HFFc6 (cell line): ENCODE measurements around the gene ZNF469. TPM values are rescaled to one million over a fixed set of nuclear protein-coding genes. Genes with fewer than 3 reads are reported as not detected.

Experiments
- DNase-seq: peaks from one replicate; pipeline ENCODE4 v3.0.0-alpha.2; 2018
- H3K27ac Mint-ChIP-seq: 2 replicates; pipeline ENCODE4 v1.8.0; 2020; ENCODE audit warnings: mild to moderate bottlenecking, mixed read lengths
- H3K27me3 Mint-ChIP-seq: 2 replicates; pipeline ENCODE4 v1.8.0; 2021; ENCODE audit warnings: mild to moderate bottlenecking, moderate library complexity, mixed read lengths; ENCODE audit not compliant: insufficient read depth
- H3K36me3 Mint-ChIP-seq: 2 replicates; pipeline ENCODE4 v1.8.0; 2021; ENCODE audit warnings: low read depth, mixed read lengths
- H3K4me1 Mint-ChIP-seq: 2 replicates; pipeline ENCODE4 v1.8.0; 2020; ENCODE audit warnings: low read depth, mixed read lengths
- H3K4me3 Mint-ChIP-seq: 2 replicates; pipeline ENCODE4 v1.8.0; 2020; ENCODE audit warnings: mild to moderate bottlenecking, moderate library complexity, mixed read lengths
- H3K9me3 Mint-ChIP-seq: 2 replicates; pipeline ENCODE4 v1.8.0; 2020; ENCODE audit warnings: mild to moderate bottlenecking, mixed read lengths
- CTCF ChIP-seq: fragments of 200-600 bp; sonication (generic); IDR thresholded peaks from 2 replicates; pipeline ENCODE4 v1.5.0; 2021; ENCODE audit warnings: antibody characterized with exemption, mild to moderate bottlenecking
- total RNA-seq, 6 experiments: library from RNA; stranded (reverse); fragmentation: NEBNext Ultra II Directional; extraction: Animal tissue kit (Norgen Biotek cat#: 25700); gene quantifications; 2 replicates in 1 of 6; 3 replicates in 5 of 6; pipeline ENCODE4 v1.2.3, GENCODE V29; 2021

Gene ZNF469
- total RNA-seq, 6 experiments from 2014 or later: 9.4 to 17.5 (median 10.1) TPM

DNA sequence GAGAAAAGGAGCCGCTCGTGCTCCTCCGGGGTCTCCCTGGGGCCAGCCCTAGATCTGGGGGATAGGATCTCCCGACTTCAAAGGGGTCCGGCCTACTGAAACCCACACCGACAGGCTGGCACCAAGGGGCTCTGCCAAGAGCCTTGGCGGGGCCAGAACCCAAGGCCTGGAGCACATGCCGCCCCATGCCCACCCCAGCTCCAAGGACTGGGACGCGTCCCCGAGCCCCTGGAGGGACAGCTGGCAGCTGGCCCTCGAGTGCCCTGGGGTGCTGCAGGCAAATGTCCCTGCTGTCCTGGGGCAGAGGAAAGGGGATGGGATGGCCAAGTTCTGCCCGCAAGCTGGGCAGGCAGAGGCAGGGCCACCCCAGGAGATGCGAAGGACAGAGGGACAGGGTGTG is 38.5 kb downstream of the ZNF469 start:
- Mint-ChIP-seq H3K27ac (no peak overlapping the region), H3K27me3 (no peaks in the 10 kb centered on the region; the same call in 1 of the 2 replicates), H3K4me3 (no peak overlapping the region), H3K9me3 (no peaks in the 10 kb centered on the region), H3K4me1 (peaks cover 5% of the 10 kb centered on the region; the same call in 1 of the 2 replicates), H3K36me3 (no peaks in the 10 kb centered on the region)
- TF ChIP-seq CTCF: no peak
- DNase-seq: no peak

DNA sequence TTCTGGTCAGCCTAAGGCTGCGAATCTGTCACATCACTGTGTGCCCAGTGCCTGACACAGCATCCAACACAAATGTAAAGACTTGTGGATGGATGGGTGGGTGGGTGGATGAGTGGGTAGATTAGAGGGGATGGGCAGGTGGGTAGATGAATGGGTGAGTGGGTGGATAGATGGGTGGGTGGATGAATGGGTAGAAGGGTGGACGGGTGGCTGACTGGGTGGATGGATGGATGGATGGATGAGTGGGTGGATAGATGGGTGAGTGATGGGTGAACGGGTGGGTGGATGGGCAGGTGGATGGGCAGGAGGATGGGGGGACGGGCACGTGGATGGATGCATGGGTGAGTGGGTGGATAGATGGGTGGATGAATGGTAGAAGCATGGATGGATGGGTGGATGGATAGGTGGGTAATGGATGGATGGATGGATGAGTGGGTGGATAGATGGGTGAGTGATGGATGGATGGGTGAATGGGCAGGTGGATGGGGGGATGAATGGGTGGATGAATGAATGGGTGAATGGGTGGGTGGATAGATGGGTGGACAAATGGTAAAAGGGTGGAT is 39.2 kb downstream of the ZNF469 start:
- Mint-ChIP-seq H3K4me3 (no peak overlapping the region), H3K27ac (no peak overlapping the region), H3K36me3 (no peaks in the 10 kb centered on the region), H3K27me3 (no peaks in the 10 kb centered on the region; the same call in 1 of the 2 replicates), H3K4me1 (peaks cover 5% of the 10 kb centered on the region; the same call in 1 of the 2 replicates), H3K9me3 (no peaks in the 10 kb centered on the region)
- DNase-seq: no peak
- TF ChIP-seq CTCF: no peak

DNA sequence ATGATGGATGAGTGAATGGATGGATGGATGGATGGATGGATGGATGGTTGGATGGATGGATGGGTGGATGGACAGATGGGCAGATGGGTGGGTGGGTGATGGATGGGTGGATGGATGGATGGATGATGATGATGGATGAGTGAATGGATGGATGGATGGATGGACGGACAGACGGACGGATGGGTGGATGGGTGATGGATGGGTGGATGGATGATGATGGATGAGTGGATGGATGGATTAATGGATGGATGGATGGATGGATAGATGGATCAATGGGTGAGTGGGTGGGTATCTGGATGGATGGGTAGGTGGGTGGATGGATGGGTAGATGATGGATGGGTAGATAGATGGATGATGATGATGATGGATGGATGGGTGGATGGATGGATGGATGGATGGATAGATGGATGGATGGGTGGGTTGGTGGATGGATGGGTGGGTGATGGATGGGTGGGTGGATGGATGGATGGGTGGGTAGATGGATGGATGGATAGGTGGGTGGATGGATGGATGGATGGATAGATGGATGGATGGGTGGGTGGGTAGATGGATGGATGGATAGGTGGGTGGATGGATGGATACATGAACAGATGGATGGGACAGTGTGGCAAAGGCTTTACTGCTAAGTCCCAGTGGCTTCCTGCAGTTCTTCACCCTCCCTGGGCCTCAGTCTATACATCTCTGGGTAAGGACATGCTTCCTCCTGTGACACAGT is 40.1 kb downstream of the ZNF469 start:
- H3K9me3 Mint-ChIP-seq: no peaks in the 10 kb centered on the region
- no peak for DNase-seq
- H3K4me1 Mint-ChIP-seq: peaks cover 5% of the 10 kb centered on the region; the same call in 1 of the 2 replicates
- H3K4me3 Mint-ChIP-seq: no peak overlapping the region
- TF ChIP-seq CTCF: no peak
- no peaks in the 10 kb centered on the region for H3K36me3 Mint-ChIP-seq
- H3K27ac Mint-ChIP-seq: no peak overlapping the region
- no peaks in the 10 kb centered on the region; the same call in 1 of the 2 replicates for H3K27me3 Mint-ChIP-seq

- Mint-ChIP-seq H3K27me3 (no peaks in the 10 kb centered on the region; the same call in 1 of the 2 replicates), H3K36me3 (no peaks in the 10 kb centered on the region), H3K4me3 (no peak overlapping the region), H3K9me3 (no peaks in the 10 kb centered on the region), H3K4me1 (peaks cover 5% of the 10 kb centered on the region; the same call in 1 of the 2 replicates), H3K27ac (no peak overlapping the region)
- no peak for TF ChIP-seq CTCF
- DNase-seq: no peak
Observed at GRCh38 chr16:88423448-88423850, 40.7 kb downstream of the ZNF469 start.

DNA sequence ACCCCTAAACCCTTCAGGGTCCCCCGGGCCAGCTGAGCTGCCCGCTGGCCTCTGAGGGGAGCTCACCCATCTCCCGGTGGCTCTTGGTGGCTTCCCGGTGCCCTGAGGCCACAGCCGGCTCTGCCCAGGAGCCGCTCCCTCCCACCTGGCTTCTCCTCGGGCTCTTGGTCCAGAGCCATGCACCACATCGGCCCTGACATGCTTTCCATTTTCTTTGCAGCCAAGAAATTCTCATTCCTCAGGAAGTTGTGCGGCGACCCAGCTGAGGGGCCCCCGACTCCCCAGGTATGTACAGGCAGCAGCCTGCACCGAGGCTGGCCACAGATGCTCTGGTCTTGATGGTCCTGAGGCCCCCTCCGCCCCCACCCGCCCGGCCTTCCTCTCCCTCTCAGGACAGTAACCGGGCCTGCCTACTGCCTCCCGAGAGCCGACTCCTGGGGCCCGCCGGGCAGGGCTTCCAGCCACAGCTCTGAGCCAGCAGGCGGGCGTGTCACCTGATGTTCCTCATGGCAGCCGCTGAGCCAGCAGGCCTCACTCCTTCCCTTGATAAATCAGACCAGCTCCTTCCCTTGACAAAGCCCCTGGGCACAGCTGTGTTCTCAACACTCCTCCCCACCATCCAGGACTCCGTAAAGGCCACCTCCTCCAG is 42.0 kb downstream of the ZNF469 start:
- Mint-ChIP-seq H3K4me3 (no peak overlapping the region), H3K4me1 (peaks cover 5% of the 10 kb centered on the region; the same call in 1 of the 2 replicates), H3K27me3 (no peaks in the 10 kb centered on the region; the same call in 1 of the 2 replicates), H3K9me3 (no peaks in the 10 kb centered on the region), H3K36me3 (no peaks in the 10 kb centered on the region), H3K27ac (no peak overlapping the region)
- TF ChIP-seq CTCF: no peak
- DNase-seq: no peak
